ENCODE data around the gene PRSS8. TPM values are rescaled to one million over a fixed set of nuclear protein-coding genes. Genes with fewer than 3 reads are reported as not detected.
"Not testable (repeated sequence)": the region's sequence is repeated elsewhere in the genome, so short reads cannot be mapped to it uniquely, and the experiment has no call there.

Gene PRSS8
- total RNA-seq, 1 experiment from 2014 or later, result 32.6 TPM

DNA sequence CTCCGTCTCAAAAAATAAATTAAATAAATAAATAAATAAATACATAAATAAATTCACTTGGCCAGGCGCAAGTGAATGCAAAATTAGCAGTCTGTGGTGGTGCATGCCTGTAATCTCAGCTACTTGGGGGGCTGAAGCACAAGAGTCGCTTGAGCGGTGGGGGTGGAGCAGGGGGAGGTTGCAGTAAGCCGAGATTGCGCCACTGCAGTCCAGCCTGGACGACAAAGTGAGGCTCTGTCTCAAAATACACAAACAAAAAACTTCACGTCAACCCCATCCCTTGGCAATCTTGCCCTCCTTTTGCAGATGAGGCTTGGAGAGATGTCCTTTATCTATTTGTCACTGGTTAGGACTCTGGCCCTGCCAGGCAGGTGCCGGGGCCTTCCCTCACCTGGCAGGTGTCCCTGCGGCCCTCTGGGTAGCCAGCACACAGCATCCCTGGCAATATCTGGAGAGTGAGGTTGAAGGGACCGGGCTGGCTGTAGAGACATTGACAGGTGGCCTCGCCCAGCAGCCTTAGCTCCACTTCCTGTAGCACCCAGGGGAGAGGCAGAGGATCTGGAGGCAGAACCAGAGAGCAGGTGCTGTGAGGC lies 10.0 kb upstream of the PRSS8 start:
- Mint-ChIP-seq H3K27me3 (ENCODE audit: insufficient read depth, unreplicated experiment) (no peaks in the 10 kb centered on the region), H3K27ac (ENCODE audit: low read depth, unreplicated experiment) (no peak overlapping the region), H3K4me3 (ENCODE audit: unreplicated experiment) (no peak overlapping the region), H3K9me3 (ENCODE audit: unreplicated experiment) (no peaks in the 10 kb centered on the region), H3K36me3 (ENCODE audit: insufficient read depth, unreplicated experiment) (no peaks in the 10 kb centered on the region), H3K4me1 (ENCODE audit: insufficient read depth, unreplicated experiment) (peaks cover 12% of the 10 kb centered on the region)
- no peak for DNase-seq (ENCODE audit: unreplicated experiment)
- ChIA-PET POLR2A (interaction anchor here (1.1 kb wide), 1 partner anchor 28 kb away, joined by 3 read pairs; the partner anchor contains the start of gene KAT8), CTCF (interaction anchor here (0.6 to 2.5 kb wide), 5 partner anchors 11 to 724 kb away, joined by 4 to 7 read pairs (median 5); partner anchors contain the start of gene ZNF843)
- no peak for TF ChIP-seq CTCF (IDR thresholded peaks at IDR 0.05; ENCODE audit: unreplicated experiment)
- intact Hi-C loops (cut with micrococcal nuclease), result no loop called here
- BruUV-seq (replicated peaks), result no TSS peak

GRCh38 chr16:31144418-31144817 lies 8.9 kb upstream of the PRSS8 start:
- not testable (repeated sequence) for DNase-seq (ENCODE audit: unreplicated experiment); H3K9me3 Mint-ChIP-seq (ENCODE audit: unreplicated experiment); H3K27ac Mint-ChIP-seq (ENCODE audit: low read depth, unreplicated experiment); H3K27me3 Mint-ChIP-seq (ENCODE audit: insufficient read depth, unreplicated experiment); BruUV-seq (replicated peaks); H3K36me3 Mint-ChIP-seq (ENCODE audit: insufficient read depth, unreplicated experiment); H3K4me3 Mint-ChIP-seq (ENCODE audit: unreplicated experiment)
- peaks cover 13% of the 10 kb centered on the region for H3K4me1 Mint-ChIP-seq (ENCODE audit: insufficient read depth, unreplicated experiment)
- ChIA-PET CTCF (interaction anchor here (0.6 to 3.2 kb wide), 13 partner anchors 12 to 725 kb away, joined by 3 to 29 read pairs (median 4); partner anchors contain the start of genes KAT8 and ZNF843), POLR2A (interaction anchor here (3.3 kb wide), 1 partner anchor 36 kb away, joined by 53 read pairs; the partner anchor contains the start of gene FUS)
- intact Hi-C loops (cut with micrococcal nuclease), result loop anchor here (5.0 kb wide), 2 partner anchors 33 to 112 kb away; partner anchors contain the start of gene STX4

GRCh38 chr16:31143694-31144148 lies 8.2 kb upstream of the PRSS8 start:
- ChIA-PET POLR2A (interaction anchor here (0.6 to 3.3 kb wide), 3 partner anchors 20 to 44 kb away, joined by 3 to 53 read pairs (median 4); partner anchors contain the start of gene FUS), CTCF (interaction anchor here (0.6 to 3.8 kb wide), 16 partner anchors 8 to 725 kb away, joined by 3 to 29 read pairs (median 5); partner anchors contain the start of genes BCKDK, KAT8 and ZNF843)
- Mint-ChIP-seq H3K27me3 (ENCODE audit: insufficient read depth, unreplicated experiment) (no peaks in the 10 kb centered on the region), H3K4me1 (ENCODE audit: insufficient read depth, unreplicated experiment) (peaks cover 13% of the 10 kb centered on the region), H3K9me3 (ENCODE audit: unreplicated experiment) (no peaks in the 10 kb centered on the region), H3K4me3 (ENCODE audit: unreplicated experiment) (peak overlapping the region; percentile 71), H3K36me3 (ENCODE audit: insufficient read depth, unreplicated experiment) (no peaks in the 10 kb centered on the region), H3K27ac (ENCODE audit: low read depth, unreplicated experiment) (no peak overlapping the region)
- no TSS peak for BruUV-seq (replicated peaks)
- TF ChIP-seq CTCF (IDR thresholded peaks at IDR 0.05; ENCODE audit: unreplicated experiment), result no peak
- intact Hi-C loops (cut with micrococcal nuclease), result loop anchor here (2.0 to 5.0 kb wide), 3 partner anchors 34 to 111 kb away; partner anchors contain the start of gene STX4
- DNase-seq (ENCODE audit: unreplicated experiment), result no peak

GRCh38 chr16:31143011-31143693 lies 7.6 kb upstream of the PRSS8 start:
- no TSS peak for BruUV-seq (replicated peaks)
- intact Hi-C loops (cut with micrococcal nuclease), result loop anchor here (2.0 to 5.0 kb wide), 3 partner anchors 34 to 111 kb away; partner anchors contain the start of gene STX4
- ChIA-PET POLR2A (interaction anchor here (0.6 to 3.3 kb wide), 16 partner anchors 12 to 366 kb away, joined by 3 to 76 read pairs (median 4); partner anchors contain the start of genes ARMC5, FUS, KAT8 and VKORC1), CTCF (interaction anchor here (0.6 to 3.8 kb wide), 38 partner anchors 7 to 1309 kb away, joined by 3 to 29 read pairs (median 4); partner anchors contain the start of genes KAT8 and ZNF843)
- Mint-ChIP-seq H3K4me1 (ENCODE audit: insufficient read depth, unreplicated experiment) (peaks cover 19% of the 10 kb centered on the region), H3K9me3 (ENCODE audit: unreplicated experiment) (no peaks in the 10 kb centered on the region), H3K27ac (ENCODE audit: low read depth, unreplicated experiment) (no peak overlapping the region), H3K4me3 (ENCODE audit: unreplicated experiment) (peak overlapping the region; percentile 71), H3K27me3 (ENCODE audit: insufficient read depth, unreplicated experiment) (no peaks in the 10 kb centered on the region), H3K36me3 (ENCODE audit: insufficient read depth, unreplicated experiment) (no peaks in the 10 kb centered on the region)
- TF ChIP-seq CTCF (IDR thresholded peaks at IDR 0.05; ENCODE audit: unreplicated experiment), result no peak
- DNase-seq (ENCODE audit: unreplicated experiment), result no peak
